ENCODE data around the gene MAP2K3. TPM values are rescaled to one million over a fixed set of nuclear protein-coding genes. Genes with fewer than 3 reads are reported as not detected.
A peak's percentile ranks its signal among the peaks of the same experiment; 100 is the strongest.

The MAP2K3 gene
- total RNA-seq, 2 donors from 2014 or later = 15.3 to 48.1 TPM

GRCh38 chr17:21294321-21295035 lies 10.0 kb downstream of the MAP2K3 start:
- TF ChIP-seq POLR2A (IDR thresholded peaks at IDR 0.05) (no peak), CTCF (IDR thresholded peaks at IDR 0.05) (no peak)
- ATAC-seq (no peak), DNase-seq (no peak)
- intact Hi-C loops (cut with DNase I) = no loop called here
- Histone ChIP-seq H3K27me3 (no peaks in the 10 kb centered on the region), H3K4me3 (no peak overlapping the region), H3K36me3 (replicated peaks in 1 of 2; ENCODE audit: insufficient read depth in 1 of 2, low read depth in 2 of 2) (no peaks in the 10 kb centered on the region), H3K9me3 (no peaks in the 10 kb centered on the region), H3K27ac (peak overlapping the region in 2 of 4 donors; percentile 12 to 37), H3K4me1 (peaks cover 32% of the 10 kb centered on the region)
- WGBS, 2 donors = 49 to 63% methylated on average over 12 of the region's 12 CpGs

- Histone ChIP-seq H3K27ac (peak overlapping the region in 2 of 4 donors; percentile 12 to 37), H3K27me3 (no peaks in the 10 kb centered on the region), H3K36me3 (replicated peaks in 1 of 2; ENCODE audit: insufficient read depth in 1 of 2, low read depth in 2 of 2) (no peaks in the 10 kb centered on the region), H3K4me3 (no peak overlapping the region), H3K9me3 (no peaks in the 10 kb centered on the region), H3K4me1 (peaks cover 23% of the 10 kb centered on the region)
- intact Hi-C loops (cut with DNase I) = no loop called here
- DNase-seq = peak; percentile 62 to 80 (median 76)
- TF ChIP-seq POLR2A (IDR thresholded peaks at IDR 0.05) = no peak
- no peak for TF ChIP-seq CTCF (IDR thresholded peaks at IDR 0.05)
- peak; percentile 78 for ATAC-seq
- WGBS, 2 donors = 62 to 67% methylated on average over 19 of the region's 19 CpGs
Observed at GRCh38 chr17:21295036-21295952, 10.8 kb downstream of the MAP2K3 start.

GRCh38 chr17:21296097-21297025 lies 11.8 kb downstream of the MAP2K3 start:
- intact Hi-C loops (cut with DNase I) = no loop called here
- no peak for ATAC-seq
- H3K4me3 ChIP-seq = no peak overlapping the region
- peak; percentile 38 to 80 (median 71) for DNase-seq
- no peak overlapping the region for H3K27ac ChIP-seq
- WGBS, 2 donors = 52 to 67% methylated on average over 22 of the region's 22 CpGs
- H3K27me3 ChIP-seq = no peaks in the 10 kb centered on the region
- H3K9me3 ChIP-seq = no peaks in the 10 kb centered on the region
- peaks cover 17% of the 10 kb centered on the region for H3K4me1 ChIP-seq
- peaks cover 0 to 5% of the 10 kb centered on the region in 2 donors for H3K36me3 ChIP-seq (replicated peaks in 1 of 2; ENCODE audit: insufficient read depth in 1 of 2, low read depth in 2 of 2)
- TF ChIP-seq POLR2A (IDR thresholded peaks at IDR 0.05) (no peak), CTCF (IDR thresholded peaks at IDR 0.05) (no peak)

GRCh38 chr17:21297026-21297520 lies 12.6 kb downstream of the MAP2K3 start:
- H3K4me3 ChIP-seq = no peak overlapping the region
- ATAC-seq (no peak), DNase-seq (no peak)
- peaks cover 17% of the 10 kb centered on the region for H3K4me1 ChIP-seq
- intact Hi-C loops (cut with DNase I) = no loop called here
- H3K27ac ChIP-seq = no peak overlapping the region
- 64 to 65% methylated on average over 10 of the region's 10 CpGs for WGBS, 2 donors
- H3K27me3 ChIP-seq = no peaks in the 10 kb centered on the region
- TF ChIP-seq CTCF (IDR thresholded peaks at IDR 0.05) (no peak), POLR2A (IDR thresholded peaks at IDR 0.05) (no peak)
- H3K36me3 ChIP-seq (replicated peaks in 1 of 2; ENCODE audit: insufficient read depth in 1 of 2, low read depth in 2 of 2) = peaks cover 0 to 5% of the 10 kb centered on the region in 2 donors
- H3K9me3 ChIP-seq = no peaks in the 10 kb centered on the region
